Tongue (tissue), 2 donors: ENCODE data around the gene FRAS1. TPM values are rescaled to one million over a fixed set of nuclear protein-coding genes. Genes with fewer than 3 reads are reported as not detected.
A peak's percentile ranks its signal among the peaks of the same experiment; 100 is the strongest.
"Not testable (repeated sequence)": the region's sequence is repeated elsewhere in the genome, so short reads cannot be mapped to it uniquely, and the experiment has no call there.

Experiments used
- DNase-seq: peaks from one replicate; pipeline ENCODE4 v3.0.0-alpha.2; 2015
- total RNA-seq: library from RNA; depleted of rRNA; stranded (reverse); fragments of >200 nt; gene quantifications from one replicate; pipeline ENCODE4 v1.2.3, GENCODE V29; 2014

Gene FRAS1
- total RNA-seq, 1 donor from 2014 or later = 46.9 TPM

DNA sequence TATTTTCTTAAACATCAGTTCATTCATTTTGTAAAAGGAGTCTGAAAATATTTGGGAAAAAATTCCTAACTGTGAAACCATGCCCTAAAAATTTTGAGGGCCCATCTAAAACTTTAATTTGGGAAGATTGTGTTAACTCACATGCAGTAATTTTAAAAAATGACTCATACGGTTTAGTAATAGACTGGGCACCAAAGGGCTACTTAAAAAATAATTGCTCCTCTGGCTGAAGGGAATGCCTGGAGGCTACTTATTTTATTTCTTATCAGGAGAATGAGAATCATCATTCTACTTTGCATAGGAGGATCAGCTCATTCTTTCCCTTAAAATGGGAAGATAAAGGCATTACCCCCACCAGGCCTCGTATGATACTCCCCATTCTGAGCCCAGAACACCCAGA is 271.5 kb downstream of the FRAS1 start:
- DNase-seq = not testable (repeated sequence)

- no peak for DNase-seq
Measured at GRCh38 chr4:78331186-78331585, 274.1 kb downstream of the FRAS1 start.

DNA sequence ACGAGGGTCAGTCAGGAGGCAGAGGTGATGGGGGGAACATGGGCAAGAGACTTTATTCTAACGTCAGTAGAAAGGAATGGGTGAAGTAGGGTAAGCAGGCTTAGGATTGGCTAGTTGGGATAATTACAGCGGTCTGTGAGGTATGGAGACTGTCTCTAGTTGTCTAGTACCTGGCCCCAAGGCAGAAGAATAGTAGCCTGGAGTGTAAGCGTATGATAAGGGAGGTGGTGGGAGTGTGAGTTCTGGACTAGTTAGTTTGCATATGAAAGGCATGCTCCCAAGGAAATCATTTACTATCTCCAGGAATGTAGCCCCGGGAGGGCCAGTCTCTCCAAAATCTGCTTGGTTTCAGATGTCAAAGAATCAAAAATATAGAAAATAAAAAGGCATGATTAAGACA is 274.8 kb downstream of the FRAS1 start:
- DNase-seq = no peak

DNA sequence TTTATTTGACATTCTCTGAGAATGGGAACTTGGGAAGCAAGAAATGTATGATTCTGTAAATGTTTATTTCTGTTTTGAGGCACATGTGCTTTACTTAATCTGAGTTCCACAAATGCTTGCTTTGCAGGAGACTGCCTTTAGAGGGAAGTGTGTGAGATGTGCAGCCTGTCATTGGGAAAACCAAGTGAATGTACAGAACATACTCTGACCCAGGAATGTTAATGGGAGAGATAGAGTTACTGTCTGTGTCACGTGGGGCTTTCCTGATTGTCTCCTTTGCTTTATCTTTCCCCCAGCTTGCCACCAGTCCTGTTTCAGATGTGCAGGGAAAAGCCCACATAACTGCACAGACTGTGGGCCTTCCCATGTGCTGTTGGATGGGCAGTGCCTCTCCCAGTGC is 275.9 kb downstream of the FRAS1 start:
- DNase-seq = no peak

- DNase-seq = peak; percentile 38
Measured at GRCh38 chr4:78336093-78336943, 279.2 kb downstream of the FRAS1 start.

- peak; percentile 49 for DNase-seq
Measured at GRCh38 chr4:78337244-78338020, 280.3 kb downstream of the FRAS1 start.

GRCh38 chr4:78342125-78342524 is 285.0 kb downstream of the FRAS1 start:
- no peak for DNase-seq

DNA sequence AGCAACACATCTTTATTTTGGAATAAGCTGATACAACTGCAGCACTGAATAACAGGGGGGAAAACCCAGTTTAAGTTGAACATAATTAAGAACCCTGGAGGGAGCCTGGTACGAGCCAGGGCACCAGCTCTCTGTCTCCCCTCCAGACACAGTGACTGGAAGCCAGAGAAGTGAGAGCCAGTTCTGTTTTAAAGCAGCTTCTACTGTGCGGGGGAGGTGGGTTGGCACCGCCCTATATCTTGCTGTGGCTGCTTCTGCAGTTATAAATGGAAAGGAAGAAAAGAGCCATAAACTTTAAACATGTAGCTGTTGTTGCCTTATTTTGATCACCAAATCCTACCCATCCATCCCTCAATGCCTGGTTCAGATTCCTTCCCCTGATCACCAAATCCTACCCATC is 286.6 kb downstream of the FRAS1 start:
- DNase-seq = no peak

GRCh38 chr4:78345237-78345636 is 288.1 kb downstream of the FRAS1 start:
- no peak for DNase-seq

DNA sequence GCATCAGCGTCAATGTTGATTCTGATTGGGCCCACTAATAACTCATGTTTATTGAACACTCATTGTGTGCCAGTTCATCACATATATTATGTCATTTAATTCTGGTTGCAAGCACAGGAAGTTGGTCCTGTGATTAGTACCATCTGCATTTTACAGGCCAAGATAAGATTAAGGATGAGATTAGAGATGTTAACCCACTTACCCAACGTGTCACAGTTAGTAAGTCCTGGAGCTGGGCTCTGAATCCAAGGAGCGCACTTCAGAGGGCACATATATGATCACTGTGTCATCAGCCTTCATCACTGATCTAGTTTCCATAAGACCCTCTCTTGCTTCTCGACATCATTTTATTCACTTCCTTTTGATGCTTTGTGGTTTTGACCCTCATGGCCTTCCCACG is 289.1 kb downstream of the FRAS1 start:
- DNase-seq = no peak

DNA sequence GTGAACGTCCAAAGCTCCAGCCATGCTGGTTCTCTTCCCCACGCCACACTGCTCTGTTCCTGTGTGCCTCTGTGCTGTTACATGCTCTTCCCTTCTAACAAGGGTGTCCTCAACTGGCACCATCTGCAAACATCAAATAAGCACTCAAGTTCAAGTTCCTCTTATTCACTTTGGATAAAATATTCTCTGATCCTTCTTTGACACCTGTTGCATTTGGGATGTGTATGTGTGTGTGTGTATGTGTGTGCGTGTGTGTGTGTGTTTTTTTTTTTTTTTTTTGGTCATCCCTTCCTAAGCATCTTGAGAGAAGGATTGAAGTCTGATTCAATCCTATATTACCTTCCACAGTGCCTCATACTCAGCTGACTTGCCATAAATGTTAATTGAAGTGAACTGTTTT is 290.4 kb downstream of the FRAS1 start:
- DNase-seq = no peak

DNA sequence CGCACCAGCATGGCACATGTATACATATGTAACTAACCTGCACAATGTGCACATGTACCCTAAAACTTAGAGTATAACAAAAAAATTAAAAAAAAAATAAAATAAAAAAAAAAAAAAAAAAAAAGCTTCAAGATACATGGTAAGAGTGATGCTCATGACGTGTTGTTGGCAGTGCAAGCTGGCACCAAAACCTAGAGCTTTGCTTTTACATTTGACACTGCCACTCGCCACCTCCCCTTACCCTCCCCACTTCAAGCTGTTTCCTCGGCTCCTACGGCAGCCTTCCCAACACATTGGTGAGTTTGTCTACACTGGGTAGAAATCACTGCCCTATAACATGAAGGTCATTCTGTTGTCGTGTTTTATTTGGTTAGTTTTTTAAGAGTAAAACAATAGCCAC is 296.8 kb downstream of the FRAS1 start:
- no peak for DNase-seq

GRCh38 chr4:78354782-78355181 is 297.7 kb downstream of the FRAS1 start:
- DNase-seq = peak; percentile 48

- no peak for DNase-seq
Measured at GRCh38 chr4:78355306-78355705, 298.2 kb downstream of the FRAS1 start.

GRCh38 chr4:78356251-78356786 is 299.2 kb downstream of the FRAS1 start:
- DNase-seq = no peak

DNA sequence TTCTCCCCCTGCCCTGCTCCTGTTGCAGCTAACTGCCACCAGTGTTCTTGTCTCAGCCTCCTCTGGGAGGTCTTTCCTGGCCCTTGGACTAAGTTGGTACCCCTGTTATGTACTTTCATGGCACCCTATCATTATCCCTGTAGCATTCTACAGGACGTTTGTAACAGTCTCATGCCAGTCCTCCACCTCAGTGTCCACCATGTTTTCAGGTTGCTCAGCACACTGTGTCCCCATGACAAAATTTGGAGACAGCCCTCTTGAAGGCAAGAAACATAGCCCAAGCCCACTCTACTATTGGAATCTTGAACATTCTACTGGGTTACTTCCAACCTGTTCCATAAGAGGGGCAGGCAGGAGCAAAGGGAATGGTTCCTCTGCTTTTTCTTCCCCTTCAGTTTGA is 300.0 kb downstream of the FRAS1 start:
- DNase-seq = no peak

DNA sequence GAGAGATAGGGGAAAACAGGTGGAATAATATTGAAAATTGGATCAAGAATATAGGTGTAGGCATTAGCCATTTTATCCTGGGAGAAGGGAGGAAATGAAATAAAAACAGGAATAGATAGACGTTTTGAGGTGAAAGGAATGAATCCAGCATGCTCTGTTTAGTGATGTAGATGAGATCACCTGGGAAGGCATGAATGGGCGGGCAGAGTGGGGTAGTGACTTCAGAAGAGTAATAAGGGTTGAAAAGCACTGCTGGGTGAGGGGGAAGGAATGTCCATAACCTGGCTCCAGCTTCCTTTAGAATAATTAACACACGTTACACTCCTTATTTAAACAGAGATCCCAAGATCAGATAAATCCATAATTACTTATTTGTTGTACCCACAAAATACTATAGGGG is 303.3 kb downstream of the FRAS1 start:
- no peak for DNase-seq

DNA sequence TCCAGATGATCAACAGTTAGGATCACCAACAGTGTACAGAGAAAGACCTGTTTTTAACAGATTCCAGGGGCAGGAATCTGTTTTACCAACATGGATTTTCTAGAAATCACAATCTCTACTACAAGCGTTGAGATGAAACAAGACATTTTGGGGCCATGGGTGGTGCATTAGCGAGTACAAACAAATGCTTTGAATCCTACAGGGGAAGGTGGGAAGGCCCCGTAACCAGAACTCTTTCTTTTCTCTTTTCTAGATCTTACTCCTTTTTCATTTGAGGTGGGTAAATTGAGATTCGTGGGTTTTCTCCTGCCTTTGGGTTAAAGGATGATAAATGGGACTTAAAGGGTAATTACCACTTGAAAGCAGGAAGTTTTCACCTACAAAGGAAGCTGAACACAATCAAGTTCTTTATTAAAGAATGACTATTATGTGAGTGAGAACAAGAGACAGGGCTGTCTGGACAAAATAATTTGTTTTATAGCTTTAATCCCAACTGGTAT is 304.5 kb downstream of the FRAS1 start:
- no peak for DNase-seq

DNA sequence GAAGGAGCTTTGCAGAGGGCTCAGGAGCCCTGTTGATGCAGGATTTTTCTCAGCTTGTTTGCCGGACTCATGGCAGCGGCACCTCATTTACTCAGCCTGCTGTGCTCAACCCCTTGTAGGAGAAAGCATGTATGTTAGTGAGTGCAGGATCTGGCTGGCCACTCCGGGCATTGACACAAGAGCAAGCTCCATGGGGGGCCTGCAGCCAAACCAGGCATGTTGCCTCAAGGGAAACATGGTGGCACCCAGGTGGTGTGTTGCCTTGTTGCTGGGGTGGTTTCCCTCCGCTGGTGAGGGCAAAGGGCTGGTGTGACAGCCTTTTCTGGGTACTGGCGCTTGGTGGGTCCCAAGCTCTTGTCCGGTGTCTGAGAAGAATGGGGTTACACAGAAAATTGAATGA is 305.2 kb downstream of the FRAS1 start:
- no peak for DNase-seq

DNA sequence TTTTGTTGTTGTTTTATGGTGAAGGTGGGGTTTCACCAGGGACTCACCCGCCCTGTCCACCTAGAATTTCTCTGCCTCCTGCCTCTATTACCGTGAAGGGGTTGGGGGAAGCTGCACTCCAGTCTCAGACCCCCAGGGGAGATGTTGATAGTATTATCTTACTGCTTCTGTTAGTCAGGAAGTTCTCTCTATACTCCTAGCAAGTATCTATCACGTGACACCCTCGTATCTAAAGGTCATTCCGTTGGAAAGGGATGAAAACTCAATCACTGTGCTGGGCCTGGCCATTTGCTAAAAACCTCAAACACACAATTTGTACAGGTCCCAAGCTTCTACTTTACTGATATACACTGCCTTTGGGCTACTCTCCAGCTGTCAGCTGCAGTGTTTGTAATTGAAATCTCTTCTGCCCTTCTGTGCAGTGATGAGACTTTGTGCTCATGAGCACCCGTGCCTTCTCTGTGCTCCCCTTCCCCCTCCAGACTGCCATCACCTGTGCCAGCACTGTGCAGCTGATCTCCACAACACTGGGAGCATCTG is 306.0 kb downstream of the FRAS1 start:
- DNase-seq = no peak

DNA sequence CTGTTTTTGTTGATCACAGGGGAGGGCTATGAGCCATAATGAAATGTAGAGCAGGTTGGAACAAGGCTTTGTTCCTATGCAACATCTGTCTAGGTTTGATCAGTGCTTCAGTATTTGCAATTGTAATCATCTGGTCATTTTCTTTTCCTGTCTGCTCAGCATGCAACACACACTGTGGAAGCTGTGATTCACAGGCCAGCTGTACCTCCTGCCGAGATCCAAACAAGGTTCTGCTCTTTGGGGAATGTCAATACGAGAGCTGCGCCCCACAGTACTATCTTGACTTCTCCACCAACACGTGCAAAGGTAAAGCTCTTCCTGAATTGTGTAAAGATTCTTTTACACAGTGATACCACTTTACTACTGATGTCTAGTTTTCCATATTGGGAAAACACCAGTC is 312.6 kb downstream of the FRAS1 start:
- DNase-seq = peak; percentile 13

DNA sequence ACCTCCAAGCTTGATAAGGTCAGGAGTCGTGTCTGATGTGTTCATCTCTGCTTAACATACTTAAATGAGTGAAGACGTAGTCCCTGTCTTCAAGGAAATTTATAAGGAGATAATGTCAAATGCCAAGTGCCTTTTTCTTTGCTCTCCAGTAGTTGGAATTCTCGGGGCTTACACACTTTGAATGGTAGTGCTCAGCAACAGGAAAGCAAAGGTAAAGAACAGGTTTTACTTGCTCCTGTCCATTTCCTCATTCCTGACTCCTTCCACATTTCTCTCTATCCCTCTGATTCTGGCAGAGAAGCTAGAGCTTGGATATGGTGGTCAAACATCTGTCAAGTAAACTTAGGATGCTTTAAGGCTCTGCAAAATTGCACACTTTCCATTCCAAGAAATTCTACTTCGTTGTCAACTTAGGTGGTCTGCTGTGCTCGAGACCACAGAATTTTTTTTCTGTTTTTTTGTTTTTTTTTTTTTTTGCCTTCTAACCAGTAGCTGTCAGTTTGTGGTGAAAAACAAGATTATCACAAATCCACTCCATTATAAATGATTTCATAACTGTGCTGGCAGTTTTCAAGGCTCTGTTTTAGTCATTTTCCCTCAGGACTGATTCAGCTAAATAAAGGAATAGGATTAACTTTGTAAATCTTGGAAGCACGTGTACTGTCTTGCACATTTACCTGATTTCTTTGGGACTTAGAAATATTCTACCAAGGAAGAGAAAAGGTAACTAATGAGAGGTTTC is 313.7 kb downstream of the FRAS1 start:
- DNase-seq = peak; percentile 61
